GM19452 (cell line): ENCODE data around the gene NBPF1.
"Not testable (repeated sequence)": the region's sequence is repeated elsewhere in the genome, so short reads cannot be mapped to it uniquely, and the experiment has no call there.

Experiments used
- ATAC-seq: cut with Tn5 transposase; IDR thresholded peaks from one replicate; pipeline ENCODE4 v1.9.1; 2021; ENCODE audit not compliant: unreplicated experiment

The NBPF1 gene

GRCh38 chr1:16642025-16642966 is 28.9 kb upstream of the NBPF1 start:
- ATAC-seq: not testable (repeated sequence)

GRCh38 chr1:16641159-16641975 is 28.0 kb upstream of the NBPF1 start:
- ATAC-seq: not testable (repeated sequence)

- not testable (repeated sequence) for ATAC-seq
Measured at GRCh38 chr1:16639091-16640031, 26.0 kb upstream of the NBPF1 start.

GRCh38 chr1:16637941-16638778 is 24.8 kb upstream of the NBPF1 start:
- not testable (repeated sequence) for ATAC-seq

GRCh38 chr1:16636551-16637195 is 23.3 kb upstream of the NBPF1 start:
- ATAC-seq: not testable (repeated sequence)

- not testable (repeated sequence) for ATAC-seq
Measured at GRCh38 chr1:16635959-16636358, 22.6 kb upstream of the NBPF1 start.

GRCh38 chr1:16633540-16634282 is 20.3 kb upstream of the NBPF1 start:
- ATAC-seq: not testable (repeated sequence)

GRCh38 chr1:16632044-16632850 is 18.9 kb upstream of the NBPF1 start:
- not testable (repeated sequence) for ATAC-seq

GRCh38 chr1:16631248-16632043 is 18.1 kb upstream of the NBPF1 start:
- ATAC-seq: no peak

GRCh38 chr1:16630661-16631247 is 17.4 kb upstream of the NBPF1 start:
- ATAC-seq: no peak

GRCh38 chr1:16629916-16630530 is 16.7 kb upstream of the NBPF1 start:
- not testable (repeated sequence) for ATAC-seq

GRCh38 chr1:16628361-16629111 is 15.2 kb upstream of the NBPF1 start:
- ATAC-seq: no peak

GRCh38 chr1:16626409-16626983 is 13.1 kb upstream of the NBPF1 start:
- ATAC-seq: not testable (repeated sequence)

GRCh38 chr1:16625497-16626408 is 12.4 kb upstream of the NBPF1 start:
- ATAC-seq: no peak
